Ishikawa (cell line): ENCODE measurements around the gene CUZD1.

Experiments used
- EGR1 ChIP-seq: IDR thresholded peaks from 2 replicates; pipeline ENCODE4 v1.6.1; 2012
- USF1 ChIP-seq: IDR thresholded peaks from 2 replicates; pipeline ENCODE4 v1.6.1; 2012
- ZBTB7A ChIP-seq: IDR thresholded peaks from 2 replicates; pipeline ENCODE4 v1.6.1; 2012; ENCODE audit warnings: low read depth

GRCh38 chr10:122864901-122865300 is 19.2 kb upstream of the CUZD1 start:
- no peak for TF ChIP-seq EGR1
- TF ChIP-seq ZBTB7A = no peak
- TF ChIP-seq USF1 = no peak
